ENCODE measurements around the gene ANKRD36C.
"Not testable (repeated sequence)": the region's sequence is repeated elsewhere in the genome, so short reads cannot be mapped to it uniquely, and the experiment has no call there.

DNA sequence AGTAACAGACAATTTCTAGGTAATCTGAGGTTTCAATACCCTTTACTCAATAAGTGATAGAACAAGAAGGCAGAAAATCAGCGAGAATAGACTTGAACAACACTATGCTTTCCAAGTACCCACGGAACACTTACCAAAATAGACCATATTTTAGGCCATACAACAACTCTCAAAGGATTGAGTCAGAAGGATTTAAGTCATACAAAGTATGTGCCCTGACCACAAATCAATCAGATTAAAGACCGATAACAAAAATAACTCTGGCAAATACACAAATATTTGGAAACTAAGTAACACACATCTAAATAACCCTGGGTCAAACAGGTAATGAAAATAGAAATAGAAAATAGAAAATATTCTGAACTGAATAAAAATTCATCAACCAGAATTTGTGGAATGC is 129.5 kb downstream of the ANKRD36C start:
- TF ChIP-seq POLR2A (IDR thresholded peaks at IDR 0.05; ENCODE audit: low read length); GATA1 (IDR thresholded peaks at IDR 0.05; ENCODE audit: low read depth, low read length): not testable (repeated sequence)
